Thyroid gland (tissue), 4 donors: ENCODE data around the gene OGFOD3. TPM values are rescaled to one million over a fixed set of nuclear protein-coding genes. Genes with fewer than 3 reads are reported as not detected.

Source experiments
- DNase-seq, 2 donors: peaks; one replicate each; pipeline ENCODE4 v3.0.0-alpha.2; 2019
- H3K27ac ChIP-seq, 3 donors: fragments of 200-600 bp; sonication (generic); 1 replicate in 2 of 3; 2 replicates in 1 of 3; pipeline ENCODE4 v1.5.1; 2016 to 2019; ENCODE audit warnings: mild to moderate bottlenecking in 1 of 3, moderate library complexity in 1 of 3
- H3K27me3 ChIP-seq: fragments of 200-600 bp; sonication (generic); one replicate; pipeline ENCODE4 v1.5.1; 2019
- H3K36me3 ChIP-seq, 2 donors: fragments of 200-600 bp; sonication (generic); one replicate each; pipeline ENCODE4 v1.5.1; 2016 to 2019
- H3K4me1 ChIP-seq, 2 donors: fragments of 200-600 bp; sonication (generic); one replicate each; pipeline ENCODE4 v1.5.1; 2017 to 2019
- H3K4me3 ChIP-seq, 3 donors: fragments of 200-600 bp; sonication (generic); replicated peaks in 1 of 3; 1 replicate in 2 of 3; 2 replicates in 1 of 3; pipeline ENCODE4 v1.5.1; 2016; ENCODE audit warnings: mild to moderate bottlenecking in 1 of 3
- H3K9me3 ChIP-seq: fragments of 200-600 bp; sonication (generic); one replicate; pipeline ENCODE4 v1.5.1; 2017
- POLR2A ChIP-seq, 2 donors: fragments of 450-650 bp; IDR thresholded peaks; one replicate each; pipeline ENCODE4 v1.6.1; 2017; ENCODE audit warnings: antibody characterized with exemption in 2 of 2, mild to moderate bottlenecking in 2 of 2, moderate library complexity in 1 of 2
- WGBS, 2 donors: methylation state at CpG; one replicate each; pipeline ENCODE4 v1.1.5; 2017; 5-methylcytosine and 5-hydroxymethylcytosine counted together
- intact Hi-C: fragments of 100-400 bp; cut with DNase I; formaldehyde crosslinking; loops from one replicate; pipeline ENCODE4 v1.15.1; 2023
- total RNA-seq, 4 donors: library from RNA; depleted of rRNA; stranded (reverse); fragments of >200 nt; gene quantifications; one replicate each; pipeline ENCODE4 v1.2.3, GENCODE V29; 2016
- TF ChIP-seq, protein P1 (sequence below), 6 experiments: fragments of 200-600 bp in 3 of 6; fragments of 450-650 bp in 3 of 6; sonication (generic) in 3 of 6; IDR thresholded peaks; one replicate each; pipeline ENCODE4 v1.5.1; 2016 to 2019; ENCODE audit warnings: antibody characterized with exemption in 6 of 6, mild to moderate bottlenecking in 2 of 6, inconsistent platforms in 1 of 6, moderate library complexity in 1 of 6

OGFOD3 gene
- total RNA-seq, 4 donors from 2014 or later: 46.5 to 57.5 (median 55.1) TPM

DNA sequence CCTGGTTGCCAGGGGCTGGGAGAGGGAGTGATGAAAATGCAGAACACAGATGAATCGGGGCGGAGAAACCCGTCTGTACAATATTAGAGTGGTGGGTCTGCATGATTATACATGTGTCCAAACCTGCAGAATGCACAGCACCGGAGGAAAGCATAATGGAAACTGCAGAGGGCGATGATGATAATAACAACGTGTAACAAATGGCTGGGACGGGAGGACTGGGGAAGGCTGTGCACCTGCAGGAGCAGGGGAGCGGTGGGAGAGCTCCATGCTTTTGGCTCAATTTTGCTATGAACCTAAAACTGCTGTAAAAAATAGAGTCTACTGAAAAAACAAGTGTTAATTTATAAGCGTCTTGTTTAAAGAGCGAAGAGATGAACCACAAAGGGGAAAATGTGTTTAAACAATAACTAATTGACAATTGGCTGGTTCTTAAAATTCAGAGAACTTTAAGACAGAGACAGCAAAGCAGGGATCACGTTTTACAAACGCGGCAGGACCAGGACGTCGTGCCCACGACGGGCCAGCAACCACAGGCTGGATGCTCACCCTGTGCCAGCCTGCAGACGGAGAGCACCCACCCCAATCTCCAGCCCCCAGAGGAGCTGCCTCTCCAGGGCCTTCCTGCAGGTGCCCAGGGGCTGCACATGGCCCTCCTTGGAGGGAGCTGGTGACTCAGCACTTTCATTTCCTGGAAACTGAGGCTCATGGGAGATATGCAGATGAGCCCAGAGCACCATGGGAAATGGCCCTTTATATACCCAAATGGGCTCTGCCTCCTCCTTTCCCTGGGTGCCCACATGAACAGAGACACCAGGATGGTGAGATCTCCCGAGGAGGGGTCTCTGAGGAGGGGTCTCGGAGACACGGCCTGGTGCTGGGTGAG is 59.7 kb downstream of the OGFOD3 start, which contains the start of gene TEX19:
TEX19 (plus strand) TSS at position 783 of the 886 bp plus-strand sequence. CDS start 2,904 bp downstream, outside the sequence.
- H3K4me1 ChIP-seq: peaks cover 12 to 27% of the 10 kb centered on the region in 2 donors

DNA sequence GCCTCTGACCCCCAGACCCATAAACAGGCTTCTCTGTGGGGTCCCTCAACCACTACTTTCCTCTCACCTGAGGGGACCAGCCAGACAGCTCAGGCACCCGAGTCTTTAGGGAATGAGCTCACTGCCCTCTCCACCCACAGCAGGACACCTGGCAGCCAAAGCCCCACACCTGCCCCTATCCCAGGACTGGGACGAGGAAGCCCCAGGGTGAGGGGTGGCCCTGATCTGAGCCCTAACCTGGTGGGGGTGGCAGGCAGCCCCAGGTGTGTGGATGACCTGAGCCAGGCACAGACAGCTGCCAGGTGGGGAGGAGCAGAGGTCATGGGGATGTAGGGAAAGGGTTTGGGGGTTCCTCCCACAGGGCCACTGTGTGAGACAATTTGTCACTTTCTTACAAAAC is 61.0 kb downstream of the OGFOD3 start:
- DNase-seq: no peak
- 100% methylated on average over 1 of the region's 2 CpGs; no CpG with 5 or more reads in 1 of the 2 donors for WGBS, 2 donors
- Histone ChIP-seq H3K4me1 (peaks cover 12 to 27% of the 10 kb centered on the region in 2 donors), H3K27me3 (no peaks in the 10 kb centered on the region), H3K27ac (peak overlapping the region; percentile 88 to 95 (median 89)), H3K4me3 (no peak overlapping the region), H3K36me3 (no peaks in the 10 kb centered on the region), H3K9me3 (no peaks in the 10 kb centered on the region)
- TF ChIP-seq POLR2A (IDR thresholded peaks at IDR 0.05): no peak
- intact Hi-C loops: loop anchor here (10.0 kb wide), 1 partner anchor 417 kb away; no protein-coding TSS in a partner anchor

More for the DNA sequence above, 59.7 kb downstream of the OGFOD3 start, which contains the start of gene TEX19:
- no peak for DNase-seq
- Histone ChIP-seq H3K27ac (no peak within 1 kb of the TSS), H3K9me3 (no peaks in the 10 kb centered on the region), H3K4me3 (no peak within 1 kb of the TSS), H3K36me3 (no peaks in the 10 kb centered on the region), H3K27me3 (no peaks in the 10 kb centered on the region)
- WGBS, 2 donors: 76 to 81% methylated on average over 21 of the region's 21 CpGs
- TF ChIP-seq POLR2A (IDR thresholded peaks at IDR 0.05): no peak
- TF ChIP-seq, protein P1, sequence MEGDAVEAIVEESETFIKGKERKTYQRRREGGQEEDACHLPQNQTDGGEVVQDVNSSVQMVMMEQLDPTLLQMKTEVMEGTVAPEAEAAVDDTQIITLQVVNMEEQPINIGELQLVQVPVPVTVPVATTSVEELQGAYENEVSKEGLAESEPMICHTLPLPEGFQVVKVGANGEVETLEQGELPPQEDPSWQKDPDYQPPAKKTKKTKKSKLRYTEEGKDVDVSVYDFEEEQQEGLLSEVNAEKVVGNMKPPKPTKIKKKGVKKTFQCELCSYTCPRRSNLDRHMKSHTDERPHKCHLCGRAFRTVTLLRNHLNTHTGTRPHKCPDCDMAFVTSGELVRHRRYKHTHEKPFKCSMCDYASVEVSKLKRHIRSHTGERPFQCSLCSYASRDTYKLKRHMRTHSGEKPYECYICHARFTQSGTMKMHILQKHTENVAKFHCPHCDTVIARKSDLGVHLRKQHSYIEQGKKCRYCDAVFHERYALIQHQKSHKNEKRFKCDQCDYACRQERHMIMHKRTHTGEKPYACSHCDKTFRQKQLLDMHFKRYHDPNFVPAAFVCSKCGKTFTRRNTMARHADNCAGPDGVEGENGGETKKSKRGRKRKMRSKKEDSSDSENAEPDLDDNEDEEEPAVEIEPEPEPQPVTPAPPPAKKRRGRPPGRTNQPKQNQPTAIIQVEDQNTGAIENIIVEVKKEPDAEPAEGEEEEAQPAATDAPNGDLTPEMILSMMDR (IDR thresholded peaks at IDR 0.05): no peak
- intact Hi-C loops: loop anchor here (10.0 kb wide), 1 partner anchor 416 kb away; no protein-coding TSS in a partner anchor

DNA sequence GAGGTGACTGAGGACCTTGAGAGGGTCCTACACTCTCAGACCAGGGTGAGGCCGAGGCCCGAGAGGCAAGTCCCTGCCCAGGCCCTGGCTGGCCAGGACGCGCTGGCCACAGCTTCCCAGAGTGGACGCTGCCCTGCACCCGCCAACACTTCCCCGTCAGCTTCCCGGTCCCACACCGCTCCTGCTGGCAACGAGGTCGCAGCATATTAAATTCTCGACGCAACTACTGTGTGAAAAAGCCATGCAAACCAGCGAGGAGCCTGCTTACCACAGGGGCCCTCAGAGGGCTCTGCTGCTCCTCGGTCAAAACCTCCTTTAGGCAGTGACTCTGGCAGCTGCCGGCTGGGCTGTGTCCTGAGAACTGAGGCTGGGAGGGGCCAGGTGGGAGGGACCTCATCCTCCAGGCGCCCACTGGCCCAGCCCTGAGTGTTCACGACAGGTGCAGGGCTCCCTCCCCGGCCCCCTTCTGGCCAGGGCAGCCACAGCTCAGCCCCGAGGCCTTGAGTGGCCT is 61.5 kb downstream of the OGFOD3 start:
- TF ChIP-seq, protein P1 (IDR thresholded peaks at IDR 0.05): no peak
- TF ChIP-seq POLR2A (IDR thresholded peaks at IDR 0.05): peak in 1 of 2 donors; percentile 49
- intact Hi-C loops: loop anchor here (10.0 kb wide), 1 partner anchor 418 kb away; no protein-coding TSS in a partner anchor

DNA sequence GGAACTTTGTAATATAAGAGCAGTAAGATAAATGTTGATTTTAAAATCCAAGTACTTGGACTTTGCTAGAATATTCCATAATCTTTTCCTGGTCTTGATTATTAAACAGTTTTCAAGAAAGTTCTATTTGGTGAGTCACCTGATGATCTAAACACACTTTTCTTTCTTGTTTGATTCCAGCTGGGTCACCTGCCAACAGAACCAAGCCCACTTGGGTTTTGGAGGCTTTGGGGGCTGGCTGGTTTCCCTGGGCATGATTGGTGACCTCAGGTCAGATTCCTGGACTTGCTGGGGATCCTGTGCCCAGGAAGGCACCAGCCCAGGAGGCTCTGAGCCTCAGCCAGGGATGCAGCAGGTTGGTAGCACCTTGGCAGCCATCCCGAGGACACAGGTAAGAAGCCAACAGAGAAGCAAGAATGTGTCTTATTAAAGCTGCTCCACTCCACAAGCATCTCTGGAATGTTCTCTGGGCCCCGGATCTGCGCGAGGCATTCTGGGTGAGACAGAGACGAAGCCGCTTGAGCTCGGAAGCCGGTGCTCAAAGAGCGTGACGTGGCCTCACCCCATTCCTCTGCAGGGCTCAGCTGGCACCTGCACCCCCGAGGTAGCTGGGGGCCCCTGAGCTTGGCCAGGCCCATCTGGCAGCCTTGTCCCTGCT is 62.5 kb downstream of the OGFOD3 start:
- intact Hi-C loops: loop anchor here (10.0 kb wide), 1 partner anchor 419 kb away; no protein-coding TSS in a partner anchor
- H3K27me3 ChIP-seq: no peaks in the 10 kb centered on the region
- TF ChIP-seq POLR2A (IDR thresholded peaks at IDR 0.05): peak in 1 of 2 donors; percentile 20
- TF ChIP-seq, protein P1 (IDR thresholded peaks at IDR 0.05): peak in 1 of 6 experiments; percentile 19
- H3K36me3 ChIP-seq: no peaks in the 10 kb centered on the region
- peak overlapping the region; percentile 88 to 95 (median 89) for H3K27ac ChIP-seq
- H3K4me3 ChIP-seq: peak overlapping the region in 1 of 3 donors; percentile 15
- H3K9me3 ChIP-seq: no peaks in the 10 kb centered on the region
- 0 to 56% methylated on average over 2 to 7 of the region's 11 CpGs for WGBS, 2 donors
- H3K4me1 ChIP-seq: peaks cover 12 to 31% of the 10 kb centered on the region in 2 donors
- peak; percentile 100 for DNase-seq

More for the DNA sequence above, 61.5 kb downstream of the OGFOD3 start:
- peak; percentile 73 to 84 for DNase-seq
- peak overlapping the region; percentile 88 to 95 (median 89) for H3K27ac ChIP-seq
- peak overlapping the region in 1 of 3 donors; percentile 15 for H3K4me3 ChIP-seq
- WGBS, 2 donors: 100% methylated on average over 1 of the region's 20 CpGs; no CpG with 5 or more reads in 1 of the 2 donors
- no peaks in the 10 kb centered on the region for H3K36me3 ChIP-seq
- H3K27me3 ChIP-seq: no peaks in the 10 kb centered on the region
- peaks cover 12 to 30% of the 10 kb centered on the region in 2 donors for H3K4me1 ChIP-seq
- no peaks in the 10 kb centered on the region for H3K9me3 ChIP-seq

GRCh38 chr17:82354804-82355308 is 63.5 kb downstream of the OGFOD3 start:
- no peaks in the 10 kb centered on the region for H3K9me3 ChIP-seq
- no peaks in the 10 kb centered on the region for H3K36me3 ChIP-seq
- no peaks in the 10 kb centered on the region for H3K27me3 ChIP-seq
- H3K4me1 ChIP-seq: peaks cover 12 to 31% of the 10 kb centered on the region in 2 donors
- TF ChIP-seq, protein P1 (IDR thresholded peaks at IDR 0.05): no peak
- no peak for TF ChIP-seq POLR2A (IDR thresholded peaks at IDR 0.05)
- WGBS, 2 donors: 91 to 92% methylated on average over 7 of the region's 7 CpGs
- DNase-seq: no peak
- peak overlapping the region; percentile 65 to 95 (median 89) for H3K27ac ChIP-seq
- intact Hi-C loops: loop anchor here (5.0 to 10.0 kb wide), 2 partner anchors 197 to 420 kb away; no protein-coding TSS in a partner anchor
- no peak overlapping the region for H3K4me3 ChIP-seq
